ENCODE data around the gene IRS1. TPM values are rescaled to one million over a fixed set of nuclear protein-coding genes. Genes with fewer than 3 reads are reported as not detected.

Gene IRS1
- total RNA-seq, 3 donors from 2014 or later: 8.1 to 29.0 (median 13.5) TPM

DNA sequence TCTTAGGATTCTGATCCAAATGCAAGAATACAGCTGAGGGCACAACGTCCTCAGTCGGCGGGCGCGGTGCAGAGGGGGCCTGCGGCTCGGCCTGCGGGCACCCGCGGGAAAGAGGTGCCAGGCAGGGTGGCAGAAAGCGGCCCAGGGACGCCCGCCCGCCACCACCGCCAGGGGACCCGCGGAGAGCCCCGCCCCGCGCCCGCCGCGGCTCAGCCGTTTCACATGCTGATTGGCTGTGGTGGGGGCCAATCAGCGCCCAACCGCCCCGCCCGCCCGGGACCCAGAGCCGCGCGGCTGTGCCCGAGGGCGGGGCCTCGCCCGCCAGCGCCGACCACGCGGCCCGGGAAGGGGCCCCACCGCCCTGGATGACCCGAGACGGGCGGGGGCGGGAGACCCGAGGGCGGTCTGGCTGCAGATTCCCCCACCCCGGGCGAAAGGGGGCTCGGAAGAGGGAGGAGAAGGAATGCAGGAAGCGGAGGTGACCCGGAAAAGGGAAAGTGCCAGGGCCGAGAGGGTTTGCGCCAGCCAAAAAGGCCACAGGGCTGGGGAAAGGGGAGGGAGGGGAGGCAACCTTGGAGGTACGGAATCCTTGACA lies 8.0 kb downstream of the IRS1 start:
- H3K36me3 ChIP-seq (ENCODE audit: low read depth): no peaks in the 10 kb centered on the region
- H3K9me3 ChIP-seq: no peaks in the 10 kb centered on the region
- ATAC-seq (peak; percentile 98), DNase-seq (peak; percentile 92 to 95 (median 95))
- peak overlapping the region; percentile 38 for H3K4me3 ChIP-seq
- H3K4me1 ChIP-seq (ENCODE audit: low read depth): peaks cover 19% of the 10 kb centered on the region
- TF ChIP-seq, protein P1, sequence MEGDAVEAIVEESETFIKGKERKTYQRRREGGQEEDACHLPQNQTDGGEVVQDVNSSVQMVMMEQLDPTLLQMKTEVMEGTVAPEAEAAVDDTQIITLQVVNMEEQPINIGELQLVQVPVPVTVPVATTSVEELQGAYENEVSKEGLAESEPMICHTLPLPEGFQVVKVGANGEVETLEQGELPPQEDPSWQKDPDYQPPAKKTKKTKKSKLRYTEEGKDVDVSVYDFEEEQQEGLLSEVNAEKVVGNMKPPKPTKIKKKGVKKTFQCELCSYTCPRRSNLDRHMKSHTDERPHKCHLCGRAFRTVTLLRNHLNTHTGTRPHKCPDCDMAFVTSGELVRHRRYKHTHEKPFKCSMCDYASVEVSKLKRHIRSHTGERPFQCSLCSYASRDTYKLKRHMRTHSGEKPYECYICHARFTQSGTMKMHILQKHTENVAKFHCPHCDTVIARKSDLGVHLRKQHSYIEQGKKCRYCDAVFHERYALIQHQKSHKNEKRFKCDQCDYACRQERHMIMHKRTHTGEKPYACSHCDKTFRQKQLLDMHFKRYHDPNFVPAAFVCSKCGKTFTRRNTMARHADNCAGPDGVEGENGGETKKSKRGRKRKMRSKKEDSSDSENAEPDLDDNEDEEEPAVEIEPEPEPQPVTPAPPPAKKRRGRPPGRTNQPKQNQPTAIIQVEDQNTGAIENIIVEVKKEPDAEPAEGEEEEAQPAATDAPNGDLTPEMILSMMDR (IDR thresholded peaks at IDR 0.05): peak; percentile 29
- intact Hi-C loops (cut with DNase I, micrococcal nuclease): loop anchor here (10.0 kb wide), 2 partner anchors 57 to 137 kb away; no protein-coding TSS in a partner anchor

DNA sequence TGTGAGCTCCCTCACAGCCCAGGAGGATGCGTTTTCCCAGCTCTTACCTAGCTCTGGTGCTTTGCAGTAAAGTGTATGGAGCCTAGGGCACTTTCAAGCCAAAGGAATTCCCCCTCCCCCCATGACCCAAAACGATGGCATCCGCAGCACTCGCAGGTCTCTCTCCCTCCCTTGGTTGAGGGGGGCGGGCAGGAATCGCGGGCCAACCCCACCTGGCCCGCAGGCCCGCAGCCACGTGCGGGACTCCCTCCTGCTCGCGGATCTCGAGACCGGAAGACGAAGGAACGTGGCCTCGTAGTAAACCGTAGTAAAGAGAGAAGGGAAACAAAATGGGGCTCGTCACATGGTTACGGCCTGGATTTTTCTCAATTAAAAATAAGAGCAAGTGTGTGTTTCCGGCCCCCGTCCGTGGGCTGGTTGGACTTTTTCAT lies 8.5 kb downstream of the IRS1 start:
- Histone ChIP-seq H3K36me3 (ENCODE audit: low read depth) (no peaks in the 10 kb centered on the region), H3K9me3 (no peaks in the 10 kb centered on the region), H3K4me1 (ENCODE audit: low read depth) (peaks cover 19% of the 10 kb centered on the region), H3K4me3 (peak overlapping the region; percentile 38)
- TF ChIP-seq, protein P1 (IDR thresholded peaks at IDR 0.05): no peak
- intact Hi-C loops (cut with DNase I, micrococcal nuclease): loop anchor here (10.0 kb wide), 2 partner anchors 56 to 136 kb away; no protein-coding TSS in a partner anchor
- DNase-seq (peak in 1 of 3 donors; percentile 74), ATAC-seq (peak; percentile 63)

DNA sequence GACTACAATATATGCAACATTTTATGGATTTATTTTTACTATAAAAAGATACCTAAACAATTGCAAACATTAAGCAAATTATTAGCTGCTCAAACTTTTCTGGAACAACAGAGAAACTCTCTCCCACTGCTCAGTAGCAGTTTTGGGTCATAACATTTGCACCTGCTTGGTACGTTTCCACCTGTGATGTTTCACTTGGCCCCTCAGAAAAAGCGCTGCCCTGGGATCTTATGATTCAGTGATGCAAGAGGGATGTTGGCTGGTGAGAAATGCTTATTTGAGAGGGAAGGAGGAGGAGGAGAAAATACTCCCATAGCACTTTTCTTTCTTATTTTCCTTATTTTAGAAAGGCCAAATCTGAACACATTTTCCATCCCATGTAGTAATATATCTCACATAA lies 9.2 kb downstream of the IRS1 start:
- no peak overlapping the region for H3K4me3 ChIP-seq
- TF ChIP-seq, protein P1 (IDR thresholded peaks at IDR 0.05): no peak
- peaks cover 19% of the 10 kb centered on the region for H3K4me1 ChIP-seq (ENCODE audit: low read depth)
- H3K9me3 ChIP-seq: no peaks in the 10 kb centered on the region
- H3K36me3 ChIP-seq (ENCODE audit: low read depth): no peaks in the 10 kb centered on the region
- no peak for ATAC-seq
- DNase-seq: no peak
- intact Hi-C loops (cut with DNase I, micrococcal nuclease): loop anchor here (10.0 kb wide), 2 partner anchors 56 to 136 kb away; no protein-coding TSS in a partner anchor

DNA sequence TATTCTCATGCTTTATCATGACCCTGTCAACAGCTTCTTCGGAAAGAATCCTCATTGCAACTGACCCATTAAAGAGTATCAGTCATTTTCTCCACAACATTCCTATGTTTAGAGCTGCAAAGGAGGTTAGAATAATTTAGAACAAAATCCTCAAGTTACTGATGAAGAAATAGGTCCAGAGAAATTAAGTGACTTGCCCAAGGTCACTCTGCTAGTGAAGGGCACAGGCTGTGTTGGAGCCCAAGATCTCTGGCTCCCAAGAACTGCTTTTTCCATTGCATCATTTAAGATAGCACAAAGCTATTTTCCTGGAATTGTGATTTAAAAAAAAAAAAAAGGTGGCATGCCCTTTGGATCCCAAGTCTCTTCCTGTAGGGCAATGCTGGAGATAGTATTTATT lies 9.6 kb downstream of the IRS1 start:
- ATAC-seq: no peak

DNA sequence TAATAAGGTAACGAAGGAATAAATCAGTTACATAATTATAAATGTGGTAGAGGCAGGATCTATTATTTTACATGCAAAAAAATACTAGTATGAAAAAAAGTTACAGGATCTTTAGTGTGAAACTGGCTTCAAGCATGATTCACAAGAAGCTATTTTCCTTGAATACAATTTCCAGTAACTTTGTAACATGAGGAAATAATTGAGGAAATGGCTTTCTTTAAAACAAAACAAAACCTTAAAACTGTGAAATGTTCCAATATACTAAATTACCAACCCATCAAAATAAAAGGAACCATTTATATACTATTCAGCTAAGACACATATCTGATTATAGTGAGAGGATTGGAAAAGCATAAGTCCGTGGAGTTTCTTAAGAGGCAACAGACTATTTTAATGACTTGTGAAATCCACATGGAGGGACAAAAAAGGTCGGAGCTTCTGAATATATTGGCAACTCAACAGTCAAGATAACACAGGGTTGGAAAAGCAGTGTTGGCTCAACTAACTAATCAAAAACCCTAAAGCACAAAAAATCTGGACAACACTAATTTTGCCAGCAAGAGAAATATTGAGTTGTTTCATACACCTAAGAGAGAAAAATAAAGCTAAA lies 10.6 kb downstream of the IRS1 start:
- no peaks in the 10 kb centered on the region for H3K9me3 ChIP-seq
- intact Hi-C loops (cut with DNase I, micrococcal nuclease): no loop called here
- ATAC-seq (no peak), DNase-seq (no peak)
- no peak overlapping the region for H3K4me3 ChIP-seq
- TF ChIP-seq, protein P1 (IDR thresholded peaks at IDR 0.05): no peak
- peaks cover 19% of the 10 kb centered on the region for H3K4me1 ChIP-seq (ENCODE audit: low read depth)
- no peaks in the 10 kb centered on the region for H3K36me3 ChIP-seq (ENCODE audit: low read depth)

More for the DNA sequence above, 9.6 kb downstream of the IRS1 start:
- Histone ChIP-seq H3K9me3 (no peaks in the 10 kb centered on the region), H3K4me3 (no peak overlapping the region), H3K4me1 (ENCODE audit: low read depth) (peaks cover 19% of the 10 kb centered on the region), H3K36me3 (ENCODE audit: low read depth) (no peaks in the 10 kb centered on the region)
- TF ChIP-seq, protein P1 (IDR thresholded peaks at IDR 0.05): no peak
- intact Hi-C loops (cut with DNase I, micrococcal nuclease): loop anchor here (10.0 kb wide), 2 partner anchors 55 to 135 kb away; no protein-coding TSS in a partner anchor
- no peak for DNase-seq
